ENCODE measurements around the gene LMTK2. TPM values are rescaled to one million over a fixed set of nuclear protein-coding genes. Genes with fewer than 3 reads are reported as not detected.

The LMTK2 gene
- total RNA-seq (13.1 and 16.7 TPM in 2 replicates), polyA plus RNA-seq (4.9 and 7.5 TPM in 2 replicates), polyA minus RNA-seq (6.5 and 10.0 TPM in 2 replicates)
- 4.6 TPM for total RNA-seq (2013)

DNA sequence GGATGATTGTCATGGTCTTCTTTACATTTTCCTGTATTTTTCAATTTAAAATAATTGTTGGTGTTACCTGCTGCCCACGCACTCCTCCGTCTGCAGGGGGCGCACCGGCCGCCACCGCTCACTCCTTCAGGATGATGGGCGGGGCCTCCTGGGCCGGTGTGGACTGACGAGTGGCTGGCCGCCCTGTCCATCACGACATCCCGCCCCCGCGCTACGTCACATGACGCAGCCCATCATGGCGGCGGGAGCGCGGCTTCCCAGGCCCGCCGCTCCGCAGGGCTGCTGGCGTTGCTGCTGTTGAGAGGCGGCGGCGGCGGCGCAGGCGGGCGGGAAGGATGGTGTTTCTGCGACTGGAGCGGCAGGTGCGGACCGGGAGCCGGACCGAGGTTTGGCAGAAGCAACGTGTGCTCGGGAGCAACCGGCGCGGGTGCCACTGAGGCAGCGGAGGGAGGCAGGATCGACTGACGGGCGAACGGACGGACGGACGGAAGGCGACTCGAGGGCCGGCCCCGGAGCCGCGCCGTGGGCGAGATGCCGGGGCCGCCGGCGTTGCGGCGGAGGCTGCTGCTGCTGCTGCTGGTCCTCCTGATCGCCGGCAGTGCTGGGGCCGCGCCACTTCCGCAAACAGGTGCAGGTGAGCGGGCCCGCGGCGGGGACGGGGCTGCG lies at the start of gene LMTK2:
Gene LMTK2, plus strand, starts transcription at position 216 of the 666 bp plus-strand sequence. Its CDS starts 316 bp downstream, at position 532.
- no peaks in the 10 kb centered on the region for H3K9me3 Mint-ChIP-seq (ENCODE audit: insufficient read depth)
- Histone ChIP-seq H3K4me3 (ENCODE audit: control extremely low read depth in 1 of 5, extremely low read depth in 1 of 5, insufficient read depth in 1 of 5, low read depth in 2 of 5, low read length in 4 of 5) (peak within 1 kb of the TSS; percentile 74 to 91 (median 84)), H3K4me2 (replicated peaks; ENCODE audit: low read depth, low read length, poor library complexity, severe bottlenecking) (peak within 1 kb of the TSS; percentile 79), H2AFZ (ENCODE audit: insufficient read depth, low read depth, low read length, poor library complexity, severe bottlenecking) (peak within 1 kb of the TSS; percentile 99), H3K9me3 (ENCODE audit: control extremely low read depth in 1 of 3, control insufficient read depth in 2 of 3, insufficient read depth in 1 of 3, low read length in 2 of 3) (peaks cover 0 to 8% (median 7%) of the 10 kb centered on the region in 3 donors), H3K27ac (ENCODE audit: low read length in 2 of 2) (peak within 1 kb of the TSS; percentile 47 to 77), H3K9ac (ENCODE audit: low read length) (peak within 1 kb of the TSS; percentile 89), H3K79me2 (ENCODE audit: control insufficient read depth, insufficient read depth, low read length) (peaks cover 59% of the 10 kb centered on the region), H3K27me3 (replicated peaks in 1 of 4; ENCODE audit: control extremely low read depth in 1 of 4, control insufficient read depth in 3 of 4, insufficient read depth in 4 of 4, low read length in 3 of 4) (peaks cover 0 to 24% (median 14%) of the 10 kb centered on the region in 4 experiments), H3K4me1 (ENCODE audit: control insufficient read depth in 2 of 2, insufficient read depth in 2 of 2, low read length in 2 of 2) (peaks cover 10 to 14% of the 10 kb centered on the region in 2 donors), H4K20me1 (ENCODE audit: control insufficient read depth, insufficient read depth, low read length, poor library complexity, severe bottlenecking) (peaks cover 44% of the 10 kb centered on the region), H3K36me3 (replicated peaks in 1 of 2; ENCODE audit: control extremely low read depth in 1 of 2, control insufficient read depth in 1 of 2, extremely low read depth in 1 of 2, insufficient read depth in 2 of 2, low read length in 1 of 2) (no peaks in the 10 kb centered on the region)
- peak; percentile 97 for DNase-seq
- peak within 1 kb of the TSS; percentile 98 for H3K4me3 Mint-ChIP-seq
- peak; percentile 100 for ATAC-seq (ENCODE audit: low read depth)
- H3K27ac Mint-ChIP-seq, result peak within 1 kb of the TSS; percentile 92
- under 1% methylated on average over 75 of the region's 75 CpGs for WGBS (ENCODE audit: insufficient coverage)
- POLR2A ChIA-PET, result interaction anchor here (0.6 kb wide), 1 partner anchor 144 kb away, joined by 5 read pairs; no protein-coding TSS in a partner anchor
- intact Hi-C loops (cut with micrococcal nuclease), result loop anchor here (1.0 to 2.0 kb wide), 9 partner anchors 30 to 990 kb away; partner anchors contain the start of genes ASNS, BAIAP2L1, SDHAF3 and TECPR1
- peaks cover 24% of the 10 kb centered on the region for H3K4me1 Mint-ChIP-seq
- TF ChIP-seq, protein P1, sequence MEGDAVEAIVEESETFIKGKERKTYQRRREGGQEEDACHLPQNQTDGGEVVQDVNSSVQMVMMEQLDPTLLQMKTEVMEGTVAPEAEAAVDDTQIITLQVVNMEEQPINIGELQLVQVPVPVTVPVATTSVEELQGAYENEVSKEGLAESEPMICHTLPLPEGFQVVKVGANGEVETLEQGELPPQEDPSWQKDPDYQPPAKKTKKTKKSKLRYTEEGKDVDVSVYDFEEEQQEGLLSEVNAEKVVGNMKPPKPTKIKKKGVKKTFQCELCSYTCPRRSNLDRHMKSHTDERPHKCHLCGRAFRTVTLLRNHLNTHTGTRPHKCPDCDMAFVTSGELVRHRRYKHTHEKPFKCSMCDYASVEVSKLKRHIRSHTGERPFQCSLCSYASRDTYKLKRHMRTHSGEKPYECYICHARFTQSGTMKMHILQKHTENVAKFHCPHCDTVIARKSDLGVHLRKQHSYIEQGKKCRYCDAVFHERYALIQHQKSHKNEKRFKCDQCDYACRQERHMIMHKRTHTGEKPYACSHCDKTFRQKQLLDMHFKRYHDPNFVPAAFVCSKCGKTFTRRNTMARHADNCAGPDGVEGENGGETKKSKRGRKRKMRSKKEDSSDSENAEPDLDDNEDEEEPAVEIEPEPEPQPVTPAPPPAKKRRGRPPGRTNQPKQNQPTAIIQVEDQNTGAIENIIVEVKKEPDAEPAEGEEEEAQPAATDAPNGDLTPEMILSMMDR (IDR thresholded peaks at IDR 0.05), result peak; percentile 91
- no peak for TF ChIP-seq EZH2 (IDR thresholded peaks at IDR 0.05; ENCODE audit: borderline replicate concordance, insufficient read depth, low read depth, low read length, poor library complexity, severe bottlenecking)
- CTCF ChIA-PET, result interaction anchor here (0.9 to 6.2 kb wide), 16 partner anchors 10 to 144 kb away, joined by 3 to 130 read pairs (median 5); no protein-coding TSS in a partner anchor
- H3K27me3 Mint-ChIP-seq, result peaks cover 10% of the 10 kb centered on the region

DNA sequence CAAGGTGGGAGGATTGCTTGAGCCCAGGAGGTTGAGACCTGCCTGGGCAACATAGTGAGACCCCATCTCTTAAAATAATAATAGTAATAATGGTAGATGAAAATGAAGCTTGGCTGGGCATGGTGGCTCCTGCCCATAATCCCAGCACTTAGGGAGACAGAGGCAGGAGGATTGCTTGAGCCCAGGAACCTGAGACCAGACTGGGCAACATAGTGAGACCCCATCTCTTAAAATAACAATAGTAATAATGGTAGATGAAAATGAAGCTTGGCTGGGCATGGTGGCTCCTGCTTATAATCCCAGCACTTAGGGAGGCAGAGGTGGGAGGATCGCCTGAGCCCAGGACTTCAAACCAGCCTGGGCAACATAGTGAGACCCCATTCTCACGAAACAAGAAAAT lies 49.5 kb upstream of the LMTK2 start:
- no peak for DNase-seq
- H3K9me3 Mint-ChIP-seq (ENCODE audit: insufficient read depth), result no peaks in the 10 kb centered on the region
- H2AFZ ChIP-seq (ENCODE audit: insufficient read depth, low read depth, low read length, poor library complexity, severe bottlenecking), result no peak overlapping the region
- CTCF ChIA-PET, result interaction anchor here (1.5 kb wide), 1 partner anchor 36 kb away, joined by 5 read pairs; no protein-coding TSS in a partner anchor
- TF ChIP-seq, protein P1 (IDR thresholded peaks at IDR 0.05), result no peak
- no peak for TF ChIP-seq EZH2 (IDR thresholded peaks at IDR 0.05; ENCODE audit: borderline replicate concordance, insufficient read depth, low read depth, low read length, poor library complexity, severe bottlenecking)
- no peaks in the 10 kb centered on the region for H3K4me1 Mint-ChIP-seq
- no peaks in the 10 kb centered on the region for H3K79me2 ChIP-seq (ENCODE audit: control insufficient read depth, insufficient read depth, low read length)
- POLR2A ChIA-PET, result no interaction called here
- no peak overlapping the region for H3K9ac ChIP-seq (ENCODE audit: low read length)
- H3K4me3 ChIP-seq (ENCODE audit: control extremely low read depth in 1 of 5, extremely low read depth in 1 of 5, insufficient read depth in 1 of 5, low read depth in 2 of 5, low read length in 4 of 5), result no peak overlapping the region
- no peak overlapping the region for H3K4me3 Mint-ChIP-seq
- no peak overlapping the region for H3K4me2 ChIP-seq (replicated peaks; ENCODE audit: low read depth, low read length, poor library complexity, severe bottlenecking)
- no peak overlapping the region for H3K27ac ChIP-seq (ENCODE audit: low read length in 2 of 2)
- H3K9me3 ChIP-seq (ENCODE audit: control extremely low read depth in 1 of 3, control insufficient read depth in 2 of 3, insufficient read depth in 1 of 3, low read length in 2 of 3), result peaks cover 0 to 7% (median 0%) of the 10 kb centered on the region in 3 donors
- 100% methylated on average over 2 of the region's 2 CpGs for whole genome bisulfite sequencing (ENCODE audit: insufficient coverage)
- H3K27me3 Mint-ChIP-seq, result peaks cover 30% of the 10 kb centered on the region
- no peak overlapping the region for H3K27ac Mint-ChIP-seq
- ATAC-seq (ENCODE audit: low read depth), result no peak
- H4K20me1 ChIP-seq (ENCODE audit: control insufficient read depth, insufficient read depth, low read length, poor library complexity, severe bottlenecking), result no peaks in the 10 kb centered on the region
- no peaks in the 10 kb centered on the region for H3K36me3 ChIP-seq (replicated peaks in 1 of 2; ENCODE audit: control extremely low read depth in 1 of 2, control insufficient read depth in 1 of 2, extremely low read depth in 1 of 2, insufficient read depth in 2 of 2, low read length in 1 of 2)
- no peaks in the 10 kb centered on the region for H3K4me1 ChIP-seq (ENCODE audit: control insufficient read depth in 2 of 2, insufficient read depth in 2 of 2, low read length in 2 of 2)
- H3K27me3 ChIP-seq (replicated peaks in 1 of 4; ENCODE audit: control extremely low read depth in 1 of 4, control insufficient read depth in 3 of 4, insufficient read depth in 4 of 4, low read length in 3 of 4), result no peaks in the 10 kb centered on the region
- intact Hi-C loops (cut with micrococcal nuclease), result no loop called here

Measured in B cell (primary cell).